ENCODE measurements around the gene UBE3B. TPM values are rescaled to one million over a fixed set of nuclear protein-coding genes. Genes with fewer than 3 reads are reported as not detected.
"Not testable (repeated sequence)": the region's sequence is repeated elsewhere in the genome, so short reads cannot be mapped to it uniquely, and the experiment has no call there.

Gene UBE3B
- total and polyA plus RNA-seq, 4 donors, result 10.0 to 58.9 (median 26.8) TPM

- Histone ChIP-seq H3K9ac (ENCODE audit: insufficient read depth in 1 of 2, low read length in 2 of 2) (no peak overlapping the region), H3K9me3 (ENCODE audit: control insufficient read depth in 4 of 4, insufficient read depth in 3 of 4, low read length in 3 of 4) (no peaks in the 10 kb centered on the region), H3K4me3 (no peak overlapping the region), H3K4me1 (ENCODE audit: control insufficient read depth in 5 of 5, insufficient read depth in 5 of 5, low read length in 5 of 5) (peaks cover 0 to 7% (median 2%) of the 10 kb centered on the region in 5 donors), H3K27ac (ENCODE audit: low read depth in 1 of 2, low read length in 1 of 2) (no peak overlapping the region), H3K36me3 (ENCODE audit: control insufficient read depth in 4 of 4, insufficient read depth in 4 of 4, low read length in 4 of 4) (peaks cover 0 to 2% (median 0%) of the 10 kb centered on the region in 4 donors), H3K27me3 (ENCODE audit: control insufficient read depth in 3 of 3, insufficient read depth in 3 of 3, low read length in 2 of 3) (no peaks in the 10 kb centered on the region)
- DNase-seq (no peak), ATAC-seq (ENCODE audit: insufficient read depth, low FRiP score) (no peak)
- TF ChIP-seq CTCF (IDR thresholded peaks at IDR 0.05; ENCODE audit: control extremely low read depth, extremely low read depth), result no peak
- WGBS, 2 donors, result 89 to 90% methylated on average over 6 of the region's 6 CpGs
Measured at GRCh38 chr12:109439181-109439580, 38.3 kb upstream of the UBE3B start.

DNA sequence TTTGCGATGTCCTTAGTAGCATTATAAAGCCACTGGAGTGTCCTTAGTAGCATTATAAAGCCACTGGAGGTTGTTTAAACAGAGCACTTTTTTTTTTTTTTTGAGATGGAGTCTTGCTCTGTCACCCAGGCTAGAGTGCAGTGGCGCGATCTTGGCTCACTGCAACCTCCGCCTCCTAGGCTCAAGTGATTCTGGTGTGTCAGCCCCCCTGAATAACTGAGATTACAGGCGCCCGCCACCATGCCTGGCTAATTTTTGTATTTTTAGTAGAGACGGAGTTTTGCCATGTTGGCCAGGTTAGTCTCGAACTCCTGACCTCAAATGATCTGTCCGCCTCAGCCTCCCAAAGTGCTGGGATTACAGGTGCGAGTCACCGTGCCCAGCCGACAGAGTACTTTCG lies 37.5 kb upstream of the UBE3B start:
- H3K9ac ChIP-seq (ENCODE audit: insufficient read depth in 1 of 2, low read length in 2 of 2); DNase-seq; H3K27ac ChIP-seq (ENCODE audit: low read depth in 1 of 2, low read length in 1 of 2); H3K9me3 ChIP-seq (ENCODE audit: control insufficient read depth in 4 of 4, insufficient read depth in 3 of 4, low read length in 3 of 4); H3K27me3 ChIP-seq (ENCODE audit: control insufficient read depth in 3 of 3, insufficient read depth in 3 of 3, low read length in 2 of 3); H3K36me3 ChIP-seq (ENCODE audit: control insufficient read depth in 4 of 4, insufficient read depth in 4 of 4, low read length in 4 of 4); ATAC-seq (ENCODE audit: insufficient read depth, low FRiP score); H3K4me1 ChIP-seq (ENCODE audit: control insufficient read depth in 5 of 5, insufficient read depth in 5 of 5, low read length in 5 of 5); H3K4me3 ChIP-seq: not testable (repeated sequence)
- WGBS, 2 donors, result 95 to 97% methylated on average over 13 of the region's 13 CpGs

DNA sequence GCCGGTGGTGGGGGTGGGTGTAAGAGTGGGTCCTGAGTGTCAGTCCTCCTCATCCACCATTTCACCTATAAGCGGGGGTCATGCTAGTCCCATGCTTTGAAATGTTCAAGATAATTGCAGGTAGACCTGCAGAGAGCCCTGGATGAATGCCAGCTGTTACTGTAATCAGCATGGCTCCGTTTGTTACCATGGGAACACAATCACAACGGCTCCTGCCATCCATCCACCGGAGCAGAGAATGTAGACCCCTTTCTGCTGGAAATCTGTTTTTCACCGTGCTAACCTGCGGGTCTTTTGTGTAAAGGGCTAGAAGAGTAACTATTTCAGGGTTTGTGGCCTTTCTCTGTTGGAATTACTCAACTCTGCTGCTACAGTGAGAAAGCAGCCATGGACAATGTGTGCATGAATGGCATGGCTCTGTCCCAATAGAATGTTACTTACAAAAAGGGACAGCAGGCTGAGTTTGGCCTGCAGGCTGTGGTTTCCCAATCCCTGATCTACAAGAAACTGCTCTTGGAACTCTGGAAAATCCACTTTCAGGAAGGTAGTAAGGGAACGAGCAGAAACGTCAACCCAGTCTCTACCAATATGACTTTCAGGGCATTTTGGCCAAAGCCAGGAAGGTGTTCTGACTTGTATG lies 36.5 kb upstream of the UBE3B start:
- Histone ChIP-seq H3K4me1 (ENCODE audit: control insufficient read depth in 5 of 5, insufficient read depth in 5 of 5, low read length in 5 of 5) (peaks cover 0 to 2% (median under 1%) of the 10 kb centered on the region in 5 donors), H3K27ac (ENCODE audit: low read depth in 1 of 2, low read length in 1 of 2) (no peak overlapping the region), H3K9ac (ENCODE audit: insufficient read depth in 1 of 2, low read length in 2 of 2) (no peak overlapping the region), H3K9me3 (ENCODE audit: control insufficient read depth in 4 of 4, insufficient read depth in 3 of 4, low read length in 3 of 4) (no peaks in the 10 kb centered on the region), H3K4me3 (no peak overlapping the region), H3K36me3 (ENCODE audit: control insufficient read depth in 4 of 4, insufficient read depth in 4 of 4, low read length in 4 of 4) (peaks cover 0 to 2% (median 0%) of the 10 kb centered on the region in 4 donors), H3K27me3 (ENCODE audit: control insufficient read depth in 3 of 3, insufficient read depth in 3 of 3, low read length in 2 of 3) (no peaks in the 10 kb centered on the region)
- ATAC-seq (ENCODE audit: insufficient read depth, low FRiP score) (no peak), DNase-seq (peak in 2 of 3 donors; percentile 37 to 38)
- 60 to 80% methylated on average over 9 of the region's 9 CpGs for WGBS, 2 donors
- TF ChIP-seq CTCF (IDR thresholded peaks at IDR 0.05; ENCODE audit: control extremely low read depth, extremely low read depth), result no peak

- no peak for TF ChIP-seq CTCF (IDR thresholded peaks at IDR 0.05; ENCODE audit: control extremely low read depth, extremely low read depth)
- no peaks in the 10 kb centered on the region for H3K27me3 ChIP-seq (ENCODE audit: control insufficient read depth in 3 of 3, insufficient read depth in 3 of 3, low read length in 2 of 3)
- H3K9me3 ChIP-seq (ENCODE audit: control insufficient read depth in 4 of 4, insufficient read depth in 3 of 4, low read length in 3 of 4), result no peaks in the 10 kb centered on the region
- H3K27ac ChIP-seq (ENCODE audit: low read depth in 1 of 2, low read length in 1 of 2), result no peak overlapping the region
- WGBS, 2 donors, result 65 to 75% methylated on average over 5 of the region's 5 CpGs
- DNase-seq (peak in 1 of 3 donors; percentile 61), ATAC-seq (ENCODE audit: insufficient read depth, low FRiP score) (peak; percentile 73)
- H3K4me3 ChIP-seq, result no peak overlapping the region
- H3K36me3 ChIP-seq (ENCODE audit: control insufficient read depth in 4 of 4, insufficient read depth in 4 of 4, low read length in 4 of 4), result peaks cover 0 to 15% (median 8%) of the 10 kb centered on the region in 4 donors
- H3K9ac ChIP-seq (ENCODE audit: insufficient read depth in 1 of 2, low read length in 2 of 2), result no peak overlapping the region
- H3K4me1 ChIP-seq (ENCODE audit: control insufficient read depth in 5 of 5, insufficient read depth in 5 of 5, low read length in 5 of 5), result peaks cover 0 to 2% (median 0%) of the 10 kb centered on the region in 5 donors
Measured at GRCh38 chr12:109443794-109444193, 33.6 kb upstream of the UBE3B start.
